WI38 (cell line): ENCODE measurements around the gene LHFPL4.
"Not testable (repeated sequence)": the region's sequence is repeated elsewhere in the genome, so short reads cannot be mapped to it uniquely, and the experiment has no call there.

Experiments used
- H3K4me3 ChIP-seq: 2 replicates; pipeline ENCODE4 v1.5.1; 2011; ENCODE audit warnings: low read depth, mild to moderate bottlenecking, control low read depth, low read length
- CTCF ChIP-seq: IDR thresholded peaks from 2 replicates; pipeline ENCODE4 v1.5.1; 2012; ENCODE audit warnings: low read depth, mild to moderate bottlenecking, control low read depth, low read length

LHFPL4 gene

DNA sequence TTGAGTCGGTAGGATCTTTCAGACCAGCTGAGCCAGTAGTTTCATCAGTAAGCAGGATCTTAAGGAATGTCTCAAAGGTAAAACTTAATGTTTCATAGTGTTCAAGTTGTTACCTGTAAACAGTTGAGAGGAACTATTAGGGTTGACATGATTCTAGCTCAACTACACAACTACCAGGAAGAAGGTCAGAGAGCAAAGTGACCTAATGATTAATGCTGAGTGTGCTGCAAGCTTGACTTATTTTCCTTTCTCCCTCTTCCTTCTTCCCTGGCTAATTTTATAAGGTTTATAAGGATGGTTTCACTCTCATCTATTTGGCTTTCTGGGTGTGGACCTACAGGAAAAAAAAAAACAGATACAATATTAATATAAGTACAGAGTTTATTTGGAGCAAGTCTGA is 30.2 kb upstream of the LHFPL4 start:
- H3K4me3 ChIP-seq, result no peak overlapping the region
- no peak for TF ChIP-seq CTCF

DNA sequence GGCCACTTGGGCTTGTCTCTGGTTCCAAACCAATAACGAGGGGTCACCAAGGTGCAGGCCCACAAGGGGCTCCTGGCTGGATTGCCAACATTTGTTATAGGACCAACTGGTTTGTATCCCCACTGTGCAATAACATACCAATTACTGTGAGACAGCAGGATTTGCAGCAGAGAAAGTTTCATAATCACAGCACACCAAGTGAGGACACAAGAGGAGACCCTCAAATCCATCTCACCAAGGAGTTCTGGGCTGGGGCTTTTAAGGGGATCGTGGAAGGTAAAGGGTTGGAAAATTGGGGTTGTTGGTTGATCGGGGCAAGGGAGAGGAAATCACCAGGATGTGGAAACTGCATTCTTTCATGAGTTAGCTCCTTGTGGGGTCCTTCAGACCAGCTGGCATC is 29.7 kb upstream of the LHFPL4 start:
- TF ChIP-seq CTCF, result no peak
- no peak overlapping the region for H3K4me3 ChIP-seq

DNA sequence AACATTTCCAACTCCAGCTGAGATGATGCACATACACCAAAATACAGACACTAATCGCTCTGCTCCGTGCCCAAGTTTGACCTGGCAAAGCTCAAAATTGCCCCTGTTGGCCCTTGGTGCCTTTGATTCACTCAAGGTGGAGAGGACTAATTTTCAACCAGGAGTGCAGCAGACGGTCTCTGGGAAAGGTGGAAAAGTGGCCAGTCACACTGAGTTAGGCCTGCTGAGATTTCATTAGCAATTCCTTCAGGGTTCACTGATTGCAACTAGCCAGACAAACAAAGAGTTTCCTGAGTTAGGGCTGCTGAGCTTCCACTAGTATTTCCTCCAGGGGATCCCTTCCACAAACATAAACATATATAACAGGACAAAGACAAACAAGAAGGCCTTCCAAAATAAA is 28.7 kb upstream of the LHFPL4 start:
- no peak overlapping the region for H3K4me3 ChIP-seq
- TF ChIP-seq CTCF, result no peak

DNA sequence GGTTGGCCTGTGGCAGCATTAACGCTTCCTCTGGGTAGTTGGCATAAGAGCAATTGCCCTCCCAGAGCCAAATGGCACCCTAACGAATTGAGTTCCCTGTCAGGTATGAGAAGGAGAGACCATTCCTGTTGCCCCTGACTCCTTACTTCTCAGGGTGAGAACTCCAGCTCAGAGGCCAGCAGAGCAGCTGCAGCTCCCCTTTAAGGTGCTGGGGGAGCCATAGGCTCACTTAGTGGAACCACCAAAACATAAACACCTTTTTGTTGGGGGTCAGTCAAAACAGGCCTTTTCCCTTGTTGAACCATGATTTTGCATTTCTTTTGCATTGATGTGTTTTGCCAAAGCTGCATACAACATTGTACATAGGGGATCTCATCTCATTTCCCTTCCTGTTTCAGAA is 28.1 kb upstream of the LHFPL4 start:
- no peak for TF ChIP-seq CTCF
- H3K4me3 ChIP-seq, result no peak overlapping the region

DNA sequence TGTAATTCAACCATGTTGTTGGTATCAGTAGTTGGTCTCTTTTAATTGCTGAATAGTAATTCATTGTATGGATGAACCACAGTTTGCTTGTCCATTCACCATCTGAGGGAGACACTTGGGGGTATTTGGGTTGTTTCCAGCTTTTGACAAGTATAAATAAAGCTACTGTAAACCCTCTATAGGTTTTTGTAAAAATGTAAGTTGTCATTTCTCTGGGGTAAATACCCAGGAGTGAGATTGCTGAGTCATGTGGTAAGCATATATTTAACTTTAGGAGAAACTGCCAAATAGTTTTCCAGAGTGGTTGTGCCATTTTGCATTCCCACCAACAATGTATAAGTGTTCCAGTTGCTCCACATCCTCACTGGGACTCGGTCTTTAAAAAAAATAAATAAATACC is 15.4 kb upstream of the LHFPL4 start:
- no peak for TF ChIP-seq CTCF
- H3K4me3 ChIP-seq, result no peak overlapping the region

- no peak overlapping the region for H3K4me3 ChIP-seq
- TF ChIP-seq CTCF, result no peak
Measured at GRCh38 chr3:9565316-9565715, 11.7 kb upstream of the LHFPL4 start.

DNA sequence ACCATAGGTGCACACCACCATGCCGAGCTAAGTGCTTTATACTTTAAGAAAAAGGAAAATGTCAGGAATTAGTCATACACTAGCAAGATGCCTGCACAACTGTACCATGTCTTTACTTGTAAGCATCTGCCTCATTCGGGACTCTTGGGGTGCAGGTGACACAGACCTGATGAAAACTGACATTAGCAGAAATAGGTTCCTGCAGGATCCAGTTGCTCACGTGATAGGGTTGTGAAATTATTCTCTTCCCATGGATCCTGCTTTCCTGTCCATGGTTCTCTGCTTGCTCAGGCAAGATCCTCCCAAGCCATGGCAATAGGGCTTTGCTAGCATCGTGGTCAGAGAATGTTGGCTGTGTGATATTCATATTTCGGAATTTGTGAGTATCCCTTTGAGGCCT is 10.2 kb upstream of the LHFPL4 start:
- no peak for TF ChIP-seq CTCF
- no peak overlapping the region for H3K4me3 ChIP-seq

DNA sequence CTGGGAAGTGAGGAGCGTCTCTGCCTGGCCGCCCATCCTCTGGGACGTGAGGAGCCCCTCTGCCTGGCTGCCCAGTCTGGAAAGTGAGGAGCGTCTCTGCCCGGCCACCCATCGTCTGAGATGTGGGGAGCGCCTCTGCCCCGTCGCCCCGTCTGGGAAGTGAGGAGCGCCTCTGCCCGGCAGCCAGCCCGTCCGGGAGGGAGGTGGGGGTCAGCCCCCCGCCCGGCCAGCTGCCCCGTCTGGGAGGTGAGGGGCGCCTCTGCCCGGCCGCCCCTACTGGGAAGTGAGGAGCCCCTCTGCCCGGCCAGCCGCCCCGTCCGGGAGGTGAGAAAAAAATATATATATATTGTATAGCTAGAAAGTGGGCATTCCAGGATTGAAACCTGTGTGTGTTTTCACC is 6.4 kb upstream of the LHFPL4 start:
- not testable (repeated sequence) for H3K4me3 ChIP-seq
